Measurements from ENCODE around the gene UVRAG.

UVRAG gene

GRCh38 chr11:76044750-76045320 lies 229.8 kb downstream of the UVRAG start:
- Histone ChIP-seq H3K36me3 (ENCODE audit: control insufficient read depth, insufficient read depth, low read length) (peaks cover 4% of the 10 kb centered on the region), H3K4me3 (replicated peaks; ENCODE audit: low read depth, low read length) (no peak overlapping the region), H3K27me3 (replicated peaks; ENCODE audit: control insufficient read depth, insufficient read depth, low read length) (no peaks in the 10 kb centered on the region)
- no peak for DNase-seq (ENCODE audit: extremely low read depth, insufficient read length)
- no peak for TF ChIP-seq CTCF (IDR thresholded peaks at IDR 0.05; ENCODE audit: insufficient read depth, low read length, poor library complexity, severe bottlenecking)

GRCh38 chr11:76047231-76047630 lies 232.2 kb downstream of the UVRAG start:
- H3K27me3 ChIP-seq (replicated peaks; ENCODE audit: control insufficient read depth, insufficient read depth, low read length), result no peaks in the 10 kb centered on the region
- H3K4me3 ChIP-seq (replicated peaks; ENCODE audit: low read depth, low read length), result no peak overlapping the region
- DNase-seq (ENCODE audit: extremely low read depth, insufficient read length), result no peak
- no peak for TF ChIP-seq CTCF (IDR thresholded peaks at IDR 0.05; ENCODE audit: insufficient read depth, low read length, poor library complexity, severe bottlenecking)
- H3K36me3 ChIP-seq (ENCODE audit: control insufficient read depth, insufficient read depth, low read length), result peaks cover 8% of the 10 kb centered on the region

GRCh38 chr11:76047766-76048165 lies 232.8 kb downstream of the UVRAG start:
- H3K27me3 ChIP-seq (replicated peaks; ENCODE audit: control insufficient read depth, insufficient read depth, low read length), result no peaks in the 10 kb centered on the region

GRCh38 chr11:76048763-76049162 lies 233.8 kb downstream of the UVRAG start:
- DNase-seq (ENCODE audit: extremely low read depth, insufficient read length), result peak; percentile 20
- H3K27me3 ChIP-seq (replicated peaks; ENCODE audit: control insufficient read depth, insufficient read depth, low read length), result no peaks in the 10 kb centered on the region
- peaks cover 11% of the 10 kb centered on the region for H3K36me3 ChIP-seq (ENCODE audit: control insufficient read depth, insufficient read depth, low read length)
- TF ChIP-seq CTCF (IDR thresholded peaks at IDR 0.05; ENCODE audit: insufficient read depth, low read length, poor library complexity, severe bottlenecking), result no peak
- no peak overlapping the region for H3K4me3 ChIP-seq (replicated peaks; ENCODE audit: low read depth, low read length)

More at GRCh38 chr11:76047766-76048165, 232.8 kb downstream of the UVRAG start:
- no peak for DNase-seq (ENCODE audit: extremely low read depth, insufficient read length)
- no peak for TF ChIP-seq CTCF (IDR thresholded peaks at IDR 0.05; ENCODE audit: insufficient read depth, low read length, poor library complexity, severe bottlenecking)
- H3K4me3 ChIP-seq (replicated peaks; ENCODE audit: low read depth, low read length), result no peak overlapping the region
- H3K36me3 ChIP-seq (ENCODE audit: control insufficient read depth, insufficient read depth, low read length), result peaks cover 11% of the 10 kb centered on the region

GRCh38 chr11:76049511-76049910 lies 234.5 kb downstream of the UVRAG start:
- Histone ChIP-seq H3K36me3 (ENCODE audit: control insufficient read depth, insufficient read depth, low read length) (peaks cover 13% of the 10 kb centered on the region), H3K4me3 (replicated peaks; ENCODE audit: low read depth, low read length) (no peak overlapping the region), H3K27me3 (replicated peaks; ENCODE audit: control insufficient read depth, insufficient read depth, low read length) (no peaks in the 10 kb centered on the region)
- DNase-seq (ENCODE audit: extremely low read depth, insufficient read length), result no peak
- TF ChIP-seq CTCF (IDR thresholded peaks at IDR 0.05; ENCODE audit: insufficient read depth, low read length, poor library complexity, severe bottlenecking), result no peak

- DNase-seq (ENCODE audit: extremely low read depth, insufficient read length), result no peak
These were observed 236.9 kb downstream of the UVRAG start for GRCh38 chr11:76051937-76052336.

More at GRCh38 chr11:76051937-76052336, 236.9 kb downstream of the UVRAG start:
- H3K36me3 ChIP-seq (ENCODE audit: control insufficient read depth, insufficient read depth, low read length), result peaks cover 13% of the 10 kb centered on the region
- no peak overlapping the region for H3K4me3 ChIP-seq (replicated peaks; ENCODE audit: low read depth, low read length)
- TF ChIP-seq CTCF (IDR thresholded peaks at IDR 0.05; ENCODE audit: insufficient read depth, low read length, poor library complexity, severe bottlenecking), result no peak
- no peaks in the 10 kb centered on the region for H3K27me3 ChIP-seq (replicated peaks; ENCODE audit: control insufficient read depth, insufficient read depth, low read length)
